AG09319 (cell line): ENCODE data around the gene TUB.
A peak's percentile ranks its signal among the peaks of the same experiment; 100 is the strongest.

Source experiments
- DNase-seq: peaks from one replicate; pipeline ENCODE4 v3.0.0-alpha.2; 2010; ENCODE audit warnings: low read depth; ENCODE audit errors: extremely low read depth
- CTCF ChIP-seq: IDR thresholded peaks from 2 replicates; pipeline ENCODE4 v1.5.1; 2011; ENCODE audit warnings: low read depth, mild to moderate bottlenecking, inconsistent platforms, low read length, moderate library complexity

The TUB gene

DNA sequence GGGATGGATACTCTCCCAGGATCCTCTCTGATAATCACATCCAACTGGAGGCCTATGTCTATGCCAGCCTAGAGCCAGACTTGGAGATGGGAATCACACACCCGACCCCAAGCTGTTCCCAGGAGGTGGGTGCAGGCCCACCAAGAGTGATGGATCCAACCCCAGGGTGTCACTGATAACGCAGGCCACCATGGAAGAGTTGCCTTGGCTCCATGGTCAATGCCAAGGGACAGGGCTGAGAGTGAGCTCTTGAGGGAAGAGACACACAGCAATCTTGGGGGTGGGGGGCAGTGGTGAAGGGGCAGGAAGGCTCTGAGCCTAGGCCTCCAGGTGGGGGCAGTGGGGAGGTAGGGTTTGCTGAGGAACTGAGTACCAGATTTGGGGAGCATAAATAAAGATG is 16.9 kb downstream of the TUB start:
- DNase-seq, result no peak
- TF ChIP-seq CTCF, result no peak

DNA sequence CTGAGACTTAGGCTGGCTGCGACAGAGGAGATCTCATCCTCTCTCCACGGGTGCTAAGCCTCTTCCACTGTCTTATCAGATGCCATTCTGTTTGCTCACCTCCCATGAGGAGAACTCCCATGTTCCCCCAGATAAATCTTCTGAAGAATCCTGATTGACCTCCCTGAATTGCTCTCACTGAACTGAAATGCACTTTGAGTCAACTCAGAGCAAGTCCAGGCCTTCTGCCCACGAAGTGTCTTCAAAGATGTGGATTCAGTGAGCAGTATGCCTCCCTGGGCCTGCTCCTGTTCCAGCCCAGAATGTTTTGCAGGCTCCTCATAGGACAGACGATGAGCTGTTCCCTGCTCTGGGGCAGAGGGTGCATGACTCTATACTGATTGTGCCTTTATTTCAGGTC is 17.4 kb downstream of the TUB start:
- DNase-seq, result no peak
- no peak for TF ChIP-seq CTCF

DNA sequence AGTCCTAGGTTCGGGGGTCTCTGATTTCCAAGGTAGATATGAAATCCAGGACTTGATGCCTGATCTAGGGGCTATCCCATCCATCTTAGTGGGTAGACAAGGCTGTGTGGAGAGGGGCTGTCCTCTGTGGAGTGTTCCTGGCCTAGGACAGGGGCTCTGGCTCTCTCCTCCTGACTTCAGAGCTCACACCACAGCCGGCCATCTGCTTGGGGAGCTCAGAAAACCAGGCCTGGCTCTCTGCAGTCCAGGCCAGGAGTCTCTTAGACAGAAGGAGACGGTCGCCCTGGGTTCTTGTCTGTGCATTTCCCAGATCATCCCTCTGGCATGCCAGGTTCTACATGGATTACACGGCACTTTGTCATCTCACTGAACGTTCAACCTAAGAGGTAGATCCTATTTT is 17.9 kb downstream of the TUB start:
- no peak for DNase-seq

DNA sequence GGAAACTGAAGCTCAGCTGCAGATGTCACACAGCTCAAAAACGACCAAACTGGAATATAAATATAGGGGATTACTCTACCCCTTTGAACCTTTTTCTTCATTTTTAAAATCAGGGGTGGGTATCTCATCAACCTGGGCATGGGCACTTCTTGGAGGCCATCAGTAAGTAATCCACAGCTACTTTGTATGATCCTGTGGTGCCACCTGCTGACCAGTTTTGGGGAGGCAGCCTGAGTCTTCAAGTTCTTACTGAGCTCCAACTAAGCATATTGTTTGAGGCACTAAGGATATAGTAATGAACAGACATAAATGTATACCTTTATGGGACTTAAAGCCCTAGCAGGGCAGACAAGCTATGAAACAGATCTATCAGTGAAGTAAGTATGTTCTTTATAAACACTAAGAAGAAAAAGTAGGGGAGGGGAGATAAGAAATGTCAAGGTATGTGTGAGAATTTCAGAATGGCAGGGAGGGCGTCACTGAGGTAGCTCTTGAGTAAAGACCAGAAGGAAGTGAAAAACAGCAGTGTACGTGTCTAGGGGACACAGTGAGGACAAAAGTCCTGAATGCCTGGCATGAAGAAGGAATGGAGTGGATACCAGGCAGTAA is 18.4 kb downstream of the TUB start:
- peak; percentile 59 for DNase-seq
- peak; percentile 85 for TF ChIP-seq CTCF

More for the DNA sequence above, 17.9 kb downstream of the TUB start:
- no peak for TF ChIP-seq CTCF

GRCh38 chr11:8100158-8100557 is 19.1 kb downstream of the TUB start:
- TF ChIP-seq CTCF, result no peak
- no peak for DNase-seq

GRCh38 chr11:8100605-8101004 is 19.6 kb downstream of the TUB start:
- no peak for DNase-seq
- TF ChIP-seq CTCF, result no peak

DNA sequence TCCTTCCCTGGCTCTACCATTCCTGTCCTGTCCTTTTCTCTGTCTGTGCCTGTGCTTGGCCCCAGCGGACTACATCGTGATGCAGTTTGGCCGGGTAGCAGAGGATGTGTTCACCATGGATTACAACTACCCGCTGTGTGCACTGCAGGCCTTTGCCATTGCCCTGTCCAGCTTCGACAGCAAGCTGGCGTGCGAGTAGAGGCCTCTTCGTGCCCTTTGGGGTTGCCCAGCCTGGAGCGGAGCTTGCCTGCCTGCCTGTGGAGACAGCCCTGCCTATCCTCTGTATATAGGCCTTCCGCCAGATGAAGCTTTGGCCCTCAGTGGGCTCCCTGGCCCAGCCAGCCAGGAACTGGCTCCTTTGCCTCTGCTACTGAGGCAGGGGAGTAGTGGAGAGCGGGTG is 20.4 kb downstream of the TUB start:
- TF ChIP-seq CTCF, result no peak
- no peak for DNase-seq
